ENCODE measurements around the gene TMEM150B.

DNA sequence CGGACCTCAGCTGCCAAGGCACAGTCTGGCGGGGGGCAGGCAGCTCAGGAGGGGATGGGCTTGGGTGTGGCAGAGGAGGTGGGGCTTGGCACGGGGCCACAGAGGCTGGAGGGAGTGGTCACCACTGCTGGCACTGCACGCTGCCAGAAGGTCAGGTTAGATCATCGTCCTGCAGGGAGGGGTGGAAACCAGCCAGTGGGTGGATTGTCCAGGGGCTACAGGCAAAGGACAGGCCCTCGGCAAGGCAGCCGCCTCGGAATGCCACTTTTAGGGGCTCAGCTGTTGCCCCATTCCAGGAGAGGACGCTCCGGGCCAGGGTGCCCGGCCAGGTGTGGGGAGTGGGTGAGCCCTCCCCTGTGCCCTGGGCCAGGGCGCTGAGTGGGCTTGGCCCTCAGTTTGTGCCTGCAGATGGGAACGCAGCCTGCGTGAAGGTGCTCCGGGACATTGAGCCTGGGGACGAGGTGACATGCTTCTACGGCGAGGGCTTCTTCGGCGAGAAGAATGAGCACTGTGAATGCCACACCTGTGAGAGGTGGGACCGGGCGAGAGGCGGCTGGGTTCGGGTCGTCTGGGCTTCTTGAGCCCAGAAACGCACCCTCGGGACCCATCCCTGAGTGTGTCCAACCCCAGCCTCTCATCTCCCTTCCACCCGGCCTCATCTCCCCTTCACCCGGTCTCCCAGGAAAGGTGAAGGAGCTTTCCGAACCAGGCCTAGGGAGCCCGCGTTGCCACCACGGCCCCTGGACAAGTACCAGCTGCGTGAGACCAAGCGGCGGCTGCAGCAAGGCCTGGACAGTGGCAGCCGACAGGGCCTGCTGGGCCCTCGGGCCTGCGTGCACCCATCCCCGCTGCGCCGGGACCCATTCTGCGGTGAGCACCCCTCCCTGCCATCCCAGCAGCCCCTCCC, 20.9 kb upstream of the TMEM150B start:
- TF ChIP-seq, protein P1, sequence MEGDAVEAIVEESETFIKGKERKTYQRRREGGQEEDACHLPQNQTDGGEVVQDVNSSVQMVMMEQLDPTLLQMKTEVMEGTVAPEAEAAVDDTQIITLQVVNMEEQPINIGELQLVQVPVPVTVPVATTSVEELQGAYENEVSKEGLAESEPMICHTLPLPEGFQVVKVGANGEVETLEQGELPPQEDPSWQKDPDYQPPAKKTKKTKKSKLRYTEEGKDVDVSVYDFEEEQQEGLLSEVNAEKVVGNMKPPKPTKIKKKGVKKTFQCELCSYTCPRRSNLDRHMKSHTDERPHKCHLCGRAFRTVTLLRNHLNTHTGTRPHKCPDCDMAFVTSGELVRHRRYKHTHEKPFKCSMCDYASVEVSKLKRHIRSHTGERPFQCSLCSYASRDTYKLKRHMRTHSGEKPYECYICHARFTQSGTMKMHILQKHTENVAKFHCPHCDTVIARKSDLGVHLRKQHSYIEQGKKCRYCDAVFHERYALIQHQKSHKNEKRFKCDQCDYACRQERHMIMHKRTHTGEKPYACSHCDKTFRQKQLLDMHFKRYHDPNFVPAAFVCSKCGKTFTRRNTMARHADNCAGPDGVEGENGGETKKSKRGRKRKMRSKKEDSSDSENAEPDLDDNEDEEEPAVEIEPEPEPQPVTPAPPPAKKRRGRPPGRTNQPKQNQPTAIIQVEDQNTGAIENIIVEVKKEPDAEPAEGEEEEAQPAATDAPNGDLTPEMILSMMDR (IDR thresholded peaks at IDR 0.05): no peak
- TF ChIP-seq POLR2A (IDR thresholded peaks at IDR 0.05): no peak
